IMR-90 (cell line): ENCODE results near the gene SLC24A3. TPM values are rescaled to one million over a fixed set of nuclear protein-coding genes. Genes with fewer than 3 reads are reported as not detected.

Experiments used
- ATAC-seq: fragments of 200-7000 bp; cut with Tn5 transposase; 2 replicates; pipeline ENCODE4 v1.9.1; 2020; ENCODE audit warnings: low read depth, mild to moderate bottlenecking, moderate library complexity
- BruUV-seq: library from RNA; stranded (reverse); fragments of 400-500 nt; replicated peaks from 2 replicates; lab custom pipeline; 2021; lab: Mats Ljungman, UMichigan
- CTCF ChIA-PET: fragments of 300-600 bp; formaldehyde crosslinking; extraction: SDS; loops from one replicate; lab custom pipeline; 2021; ENCODE audit warnings: antibody characterized with exemption; lab: Yijun Ruan, JAX
- POLR2A ChIA-PET: fragments of 300-600 bp; sonication (Branson Sonifier 250); formaldehyde crosslinking; loops from one replicate; lab custom pipeline; 2022; ENCODE audit warnings: antibody characterized with exemption; ENCODE audit not compliant: unreplicated experiment; lab: Charles Lee
- DNase-seq: peaks from one replicate; pipeline ENCODE4 v3.0.0; 2013
- H2AFZ ChIP-seq: replicated peaks from 2 replicates; pipeline ENCODE3; 2013; ENCODE audit warnings: low read length, mild to moderate bottlenecking; ENCODE audit not compliant: poor library complexity
- H2AK5ac ChIP-seq: 2 replicates; pipeline ENCODE4 v1.6.1; 2013; ENCODE audit warnings: low read depth, low read length, inconsistent platforms
- H2AK9ac ChIP-seq: replicated peaks from 2 replicates; pipeline ENCODE3; 2013; ENCODE audit warnings: mild to moderate bottlenecking, low read depth, low read length, moderate library complexity; ENCODE audit not compliant: poor library complexity
- H2BK120ac ChIP-seq: 2 replicates; pipeline ENCODE4 v1.6.1; 2013; ENCODE audit warnings: low read depth, low read length, inconsistent platforms
- H2BK15ac ChIP-seq: 3 replicates; pipeline ENCODE4 v1.6.1; 2013; ENCODE audit warnings: low read depth, low read length, inconsistent platforms
- H2BK20ac ChIP-seq: 2 replicates; pipeline ENCODE4 v1.6.1; 2013; ENCODE audit warnings: low read depth, mild to moderate bottlenecking, inconsistent platforms, low read length, moderate library complexity
- H2BK5ac ChIP-seq: 2 replicates; pipeline ENCODE4 v1.6.1; 2013; ENCODE audit warnings: mild to moderate bottlenecking, low read depth, low read length, inconsistent platforms; ENCODE audit not compliant: poor library complexity, severe bottlenecking
- H3K14ac ChIP-seq: replicated peaks from 2 replicates; pipeline ENCODE4 v1.6.1; 2013; ENCODE audit warnings: low read depth, low read length, inconsistent platforms
- H3K18ac ChIP-seq: 2 replicates; pipeline ENCODE4 v1.6.1; 2013; ENCODE audit warnings: low read depth, low read length, control low read depth
- H3K23ac ChIP-seq: 2 replicates; pipeline ENCODE4 v1.6.1; 2013; ENCODE audit warnings: low read depth, low read length, inconsistent platforms
- H3K27ac ChIP-seq: 2 replicates; pipeline ENCODE4 v1.5.1; 2013; ENCODE audit warnings: mild to moderate bottlenecking, control low read depth, low read length; ENCODE audit not compliant: insufficient read depth
- H3K27me3 ChIP-seq: 2 replicates; pipeline ENCODE4 v1.6.1; 2013; ENCODE audit warnings: low read length; ENCODE audit not compliant: control insufficient read depth, insufficient read depth
- H3K36me3 ChIP-seq: 2 replicates; pipeline ENCODE4 v1.6.1; 2013; ENCODE audit warnings: low read length, mixed read lengths; ENCODE audit not compliant: control insufficient read depth, insufficient read depth
- H3K4ac ChIP-seq: 2 replicates; pipeline ENCODE4 v1.6.1; 2013; ENCODE audit warnings: low read depth, low read length, inconsistent platforms
- H3K4me1 ChIP-seq: 2 replicates; pipeline ENCODE4 v1.6.1; 2013; ENCODE audit warnings: low read length, mixed read lengths; ENCODE audit not compliant: control insufficient read depth, insufficient read depth
- H3K4me2 ChIP-seq: 2 replicates; pipeline ENCODE4 v1.6.1; 2013; ENCODE audit warnings: low read depth, mild to moderate bottlenecking, control low read depth, low read length, moderate library complexity
- H3K4me3 ChIP-seq: 2 replicates; pipeline ENCODE4 v1.5.1; 2013; ENCODE audit warnings: low read depth, mild to moderate bottlenecking, control low read depth, low read length, moderate library complexity; ENCODE audit not compliant: insufficient read depth
- H3K56ac ChIP-seq: 2 replicates; pipeline ENCODE4 v1.6.1; 2013; ENCODE audit warnings: low read length, inconsistent platforms; ENCODE audit not compliant: insufficient read depth; ENCODE audit errors: extremely low read depth
- H3K79me1 ChIP-seq, 2 experiments: 2 replicates each; pipeline ENCODE4 v1.6.1; 2013; ENCODE audit warnings: low read length in 2 of 2, inconsistent platforms in 1 of 2, low read depth in 1 of 2
- H3K9ac ChIP-seq: 2 replicates; pipeline ENCODE4 v1.6.1; 2013; ENCODE audit warnings: low read depth, low read length, control low read depth
- H3K9me1 ChIP-seq: 2 replicates; pipeline ENCODE4 v1.6.1; 2013; ENCODE audit warnings: low read length, inconsistent platforms; ENCODE audit not compliant: insufficient read depth
- H3K9me3 ChIP-seq: 2 replicates; pipeline ENCODE4 v1.6.1; 2013; ENCODE audit warnings: low read length; ENCODE audit not compliant: control insufficient read depth, insufficient read depth
- H4K20me1 ChIP-seq: 2 replicates; pipeline ENCODE4 v1.6.1; 2013; ENCODE audit warnings: low read length, inconsistent platforms; ENCODE audit not compliant: insufficient read depth
- H4K5ac ChIP-seq: 2 replicates; pipeline ENCODE4 v1.6.1; 2013; ENCODE audit warnings: mild to moderate bottlenecking, low read depth, low read length, control low read depth
- H4K8ac ChIP-seq, 2 experiments: 2 replicates each; pipeline ENCODE4 v1.6.1; 2013; ENCODE audit warnings: low read depth in 2 of 2, low read length in 2 of 2, control low read depth in 1 of 2, inconsistent platforms in 1 of 2
- H4K91ac ChIP-seq: 2 replicates; pipeline ENCODE4 v1.6.1; 2013; ENCODE audit warnings: low read depth, low read length, inconsistent platforms; ENCODE audit not compliant: insufficient read depth
- FOS ChIP-seq: fragments of 150-350 bp; IDR thresholded peaks from 2 replicates; pipeline ENCODE4 v1.6.1; 2016; ENCODE audit warnings: low read depth, low read length
- RAD21 ChIP-seq: IDR thresholded peaks from 2 replicates; pipeline ENCODE4 v1.6.1; 2012; ENCODE audit warnings: low read length, improper control_type of control experiment
- WGBS, 2 experiments: methylation state at CpG; one replicate each; pipeline versions ENCODE4 v1.1.5 to v1.1.7; 2013; ENCODE audit warnings: missing lambda C conversion rate in 2 of 2; ENCODE audit not compliant: insufficient read length in 1 of 2; ENCODE audit errors: extremely low coverage in 2 of 2; 5-methylcytosine and 5-hydroxymethylcytosine counted together
- dilution Hi-C: fragments of 300-500 bp; cut with HindIII; formaldehyde crosslinking; loops from one replicate; pipeline ENCODE4 v1.14.3; 2018; ENCODE audit warnings: low sequenced_read_pairs; ENCODE audit not compliant: unreplicated experiment
- in situ Hi-C: fragments of 300-500 bp; cut with MboI; formaldehyde crosslinking; loops from 3 replicates; pipeline ENCODE4 v1.14.3; 2019; ENCODE audit warnings: low sequenced_read_pairs, inconsistent platforms, mixed read lengths
- intact Hi-C: fragments of 100-400 bp; cut with micrococcal nuclease; formaldehyde crosslinking; loops from 2 replicates; pipeline ENCODE4 v1.10.0; 2022
- polyA plus RNA-seq, 3 experiments: library from polyadenylated mRNA; depleted of rRNA; stranded (reverse); fragments of >200 nt; gene quantifications; 2 replicates each; pipeline ENCODE4 v1.2.3, GENCODE V29; 2012; ENCODE audit warnings: low replicate concordance in 1 of 3
- total RNA-seq: library from RNA; depleted of rRNA; stranded (reverse); fragments of >200 nt; gene quantifications from 2 replicates; pipeline ENCODE4 v1.2.3, GENCODE V29; 2012

Gene SLC24A3
- total and polyA plus RNA-seq, 2 of the 4 experiments (the other 2 are of a cell fraction), result not detected

DNA sequence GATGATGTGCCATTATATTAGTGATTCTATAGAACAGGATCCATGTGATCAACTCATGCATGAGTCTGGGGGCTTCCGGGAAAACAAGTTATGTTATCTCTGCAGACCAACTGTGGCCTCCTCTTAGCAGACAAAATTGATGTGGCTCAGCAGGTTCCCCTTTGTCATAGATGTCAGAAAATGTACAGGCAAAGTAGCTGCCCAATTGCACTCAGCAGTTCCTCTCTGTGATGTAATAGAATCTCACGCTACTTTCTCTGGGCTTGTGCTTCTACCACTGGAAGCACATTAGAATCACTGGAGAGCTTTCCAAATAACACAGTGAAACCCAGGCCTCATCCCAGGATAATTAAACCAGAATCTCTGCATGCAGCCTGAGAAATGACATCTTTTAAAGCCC is 253.1 kb downstream of the SLC24A3 start:
- H3K14ac ChIP-seq, result no peak overlapping the region

More for the DNA sequence above, 253.1 kb downstream of the SLC24A3 start:
- ChIA-PET POLR2A (no interaction called here), CTCF (no interaction called here)
- DNase-seq, result no peak
- no TSS peak for BruUV-seq
- no peak overlapping the region for H2AFZ ChIP-seq
- H4K5ac ChIP-seq, result no peak overlapping the region
- ATAC-seq, result no peak
- H3K23ac ChIP-seq, result no peak overlapping the region
- no peaks in the 10 kb centered on the region for H3K9me1 ChIP-seq
- H3K4me2 ChIP-seq, result no peak overlapping the region
- intact Hi-C loops (no loop called here), dilution Hi-C loops (no loop called here), in situ Hi-C loops (no loop called here)
- WGBS, 2 experiments, result 40% methylated on average over 1 of the region's 2 CpGs; no CpG with 5 or more reads in 1 of the 2 experiments
- H3K27me3 ChIP-seq, result no peaks in the 10 kb centered on the region
- H4K20me1 ChIP-seq, result no peaks in the 10 kb centered on the region
- H3K4me3 ChIP-seq, result no peak overlapping the region
- TF ChIP-seq FOS, result no peak
- TF ChIP-seq RAD21, result no peak
- no peak overlapping the region for H2BK20ac ChIP-seq
- no peaks in the 10 kb centered on the region for H3K9me3 ChIP-seq
- H3K79me1 ChIP-seq, result no peaks in the 10 kb centered on the region
- no peak overlapping the region for H4K8ac ChIP-seq
- no peak overlapping the region for H3K9ac ChIP-seq
- H3K4me1 ChIP-seq, result no peaks in the 10 kb centered on the region
- no peak overlapping the region for H2BK15ac ChIP-seq
- no peak overlapping the region for H3K56ac ChIP-seq
- H2AK9ac ChIP-seq, result no peak overlapping the region
- no peak overlapping the region for H2BK120ac ChIP-seq
- H4K91ac ChIP-seq, result no peak overlapping the region
- H3K27ac ChIP-seq, result no peak overlapping the region
- no peak overlapping the region for H3K18ac ChIP-seq
- no peak overlapping the region for H3K4ac ChIP-seq
- H2BK5ac ChIP-seq, result no peak overlapping the region
- no peaks in the 10 kb centered on the region for H3K36me3 ChIP-seq
- H2AK5ac ChIP-seq, result no peak overlapping the region
